GM18498 (cell line): Measurements from ENCODE around the gene WNT3A.
"Not testable (repeated sequence)": the region's sequence is repeated elsewhere in the genome, so short reads cannot be mapped to it uniquely, and the experiment has no call there.

ENCODE experiments used
- ATAC-seq: cut with Tn5 transposase; IDR thresholded peaks from one replicate; pipeline ENCODE4 v1.9.1; 2021; ENCODE audit warnings: mild to moderate bottlenecking, moderate library complexity; ENCODE audit not compliant: unreplicated experiment

Gene WNT3A

DNA sequence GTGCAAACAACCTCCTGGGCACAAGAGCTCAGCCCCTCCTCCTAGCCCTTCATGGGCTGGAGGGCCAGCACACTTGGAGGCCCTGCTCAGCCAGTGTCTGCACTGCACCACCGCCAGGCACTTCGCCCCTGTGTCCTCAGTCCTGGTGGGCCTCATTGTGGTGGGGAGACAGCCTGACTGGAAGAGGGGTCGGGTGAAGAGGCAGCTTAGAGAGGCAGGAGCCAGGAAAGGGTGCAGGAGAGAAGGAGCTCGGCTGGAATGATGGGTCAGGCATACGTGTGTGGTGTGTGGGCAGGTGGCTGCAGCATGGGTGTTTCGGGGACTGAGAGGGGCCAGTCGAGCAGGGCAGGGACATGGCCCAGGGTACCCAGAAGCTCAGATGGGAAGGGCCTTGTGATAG lies 4.1 kb downstream of the WNT3A start:
- ATAC-seq: no peak

DNA sequence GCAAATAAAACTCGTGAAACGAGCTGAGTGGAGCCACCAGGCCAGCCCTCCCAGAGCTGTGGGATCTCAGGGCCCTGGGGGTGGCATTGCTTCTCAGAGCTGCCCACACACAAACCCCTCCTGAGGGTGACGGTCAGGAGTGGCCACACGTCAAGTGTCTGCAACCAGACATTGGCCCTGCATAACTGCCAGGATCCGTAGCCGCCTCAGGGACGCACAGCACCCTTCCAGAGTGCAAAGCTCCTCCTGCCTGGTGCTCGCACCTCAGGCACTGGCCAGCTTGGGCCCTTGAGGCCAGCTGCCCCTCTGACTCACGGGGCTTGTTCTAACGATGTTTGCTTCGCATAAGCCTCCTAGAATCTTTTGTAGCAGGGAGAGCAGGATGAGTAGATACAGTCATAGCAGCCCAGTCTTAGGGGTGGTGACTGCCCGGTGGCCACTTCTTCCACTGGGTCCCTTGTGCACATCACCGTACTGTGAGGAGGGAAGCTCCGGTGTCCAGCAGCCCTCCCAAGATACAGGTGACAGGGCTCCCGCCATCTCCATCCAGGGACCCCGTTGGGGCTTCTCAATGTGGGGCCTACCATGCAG lies 5.0 kb downstream of the WNT3A start:
- no peak for ATAC-seq

GRCh38 chr1:228012555-228012954 lies 5.8 kb downstream of the WNT3A start:
- no peak for ATAC-seq

- no peak for ATAC-seq
Measured at GRCh38 chr1:228013131-228013934, 6.5 kb downstream of the WNT3A start.

- no peak for ATAC-seq
Measured at GRCh38 chr1:228013935-228014930, 7.4 kb downstream of the WNT3A start.

DNA sequence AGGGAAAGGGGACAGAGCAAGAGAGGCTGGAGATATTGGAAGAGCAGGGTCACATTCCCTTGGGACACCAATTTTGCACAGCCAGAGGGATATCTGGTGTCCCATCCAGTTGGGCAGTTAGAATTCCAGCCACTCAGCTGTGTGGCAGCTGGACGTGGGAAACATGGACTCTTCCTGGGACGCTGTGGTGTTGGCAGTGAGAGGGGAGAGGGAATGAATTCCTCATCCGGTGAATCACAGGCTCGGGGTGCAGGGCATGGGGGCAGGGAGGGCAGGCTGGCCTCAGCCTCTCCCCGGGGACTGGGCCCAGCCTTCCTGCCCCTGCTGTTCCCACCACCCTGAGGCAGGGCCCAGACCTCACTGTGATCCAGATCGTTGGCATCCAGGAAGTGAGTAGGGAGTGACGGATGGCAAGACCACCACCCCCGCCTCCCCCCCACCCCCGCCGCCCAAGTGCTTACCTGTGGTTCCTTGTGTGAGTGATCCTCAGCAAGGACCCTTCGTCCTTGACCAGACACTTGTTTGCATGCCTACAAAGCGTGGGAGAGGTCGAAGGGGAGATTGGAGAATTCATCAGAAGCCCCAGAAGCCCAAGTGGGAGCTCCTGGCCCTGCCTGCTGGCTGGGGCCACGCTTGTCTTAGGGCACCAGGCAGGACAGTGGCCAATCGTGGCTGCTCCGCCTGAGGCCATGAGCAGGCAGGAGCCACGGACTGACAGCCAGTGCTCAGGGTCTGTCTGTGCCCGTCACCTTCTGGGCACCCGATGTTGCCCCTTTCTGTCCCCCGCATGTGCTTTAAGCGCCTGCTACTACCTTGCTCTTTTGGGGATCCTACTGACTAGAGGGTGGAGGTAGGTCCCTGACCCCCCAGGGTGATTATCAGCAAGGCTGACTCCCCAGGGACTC lies 8.7 kb downstream of the WNT3A start:
- no peak for ATAC-seq

DNA sequence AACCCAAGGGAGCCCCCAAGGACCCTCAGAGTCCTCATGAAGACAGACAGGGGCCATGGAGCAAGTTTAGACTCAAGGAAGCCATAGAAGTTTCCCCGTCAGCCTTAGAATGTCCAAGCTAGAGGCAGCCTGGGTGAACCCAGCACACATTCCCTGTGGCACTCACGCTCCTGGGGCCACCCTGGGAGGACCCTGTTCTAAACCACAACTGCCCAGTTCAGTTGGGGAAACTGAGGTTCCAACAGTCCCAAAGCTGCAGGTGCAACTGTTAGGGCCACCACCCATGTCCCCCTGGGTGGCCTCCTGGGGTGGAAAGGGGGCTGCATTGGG lies 9.3 kb downstream of the WNT3A start:
- no peak for ATAC-seq

GRCh38 chr1:228016653-228017355 lies 10.0 kb downstream of the WNT3A start:
- no peak for ATAC-seq

DNA sequence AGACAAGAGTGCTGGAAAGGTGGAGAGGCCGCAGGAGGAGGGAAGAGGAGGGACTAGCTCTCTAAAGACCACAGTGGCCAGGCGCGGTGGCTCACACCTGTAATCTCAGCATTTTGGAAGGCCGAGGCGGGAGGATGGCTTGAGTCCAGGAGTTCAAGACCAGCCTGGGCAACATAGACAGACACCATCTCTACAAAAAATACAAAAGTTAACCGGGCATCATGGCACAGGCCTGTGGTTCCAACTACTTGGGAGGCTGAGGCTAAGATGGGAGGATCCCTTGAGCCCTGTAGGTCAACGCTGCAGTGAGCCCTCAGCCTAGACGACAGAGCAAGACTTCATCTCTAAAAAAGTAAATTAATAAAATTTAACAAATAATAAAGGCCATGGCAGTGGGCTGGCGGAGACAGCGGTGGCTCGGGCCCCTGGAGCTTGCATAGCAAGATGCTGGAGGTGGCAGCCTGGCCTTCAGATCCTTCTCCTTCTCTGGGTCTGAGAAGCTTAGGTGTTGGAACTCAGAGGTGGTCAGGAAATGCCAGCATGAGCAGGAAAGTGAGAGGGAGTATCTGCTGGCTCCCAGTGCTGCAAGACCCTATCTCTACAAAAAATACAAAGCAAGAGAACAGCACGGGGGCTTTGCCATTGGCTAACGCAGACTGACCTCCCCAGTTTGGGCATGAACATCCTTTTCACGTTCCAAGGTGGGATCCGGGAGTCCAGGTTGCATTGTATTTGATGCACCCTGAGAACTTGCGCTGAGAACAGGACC lies 10.7 kb downstream of the WNT3A start:
- no peak for ATAC-seq

GRCh38 chr1:228018125-228018398 lies 11.3 kb downstream of the WNT3A start:
- ATAC-seq: no peak

GRCh38 chr1:228018961-228019721 lies 12.3 kb downstream of the WNT3A start:
- no peak for ATAC-seq

- not testable (repeated sequence) for ATAC-seq
Measured at GRCh38 chr1:228019722-228020083, 12.9 kb downstream of the WNT3A start.

- no peak for ATAC-seq
Measured at GRCh38 chr1:228020686-228021354, 14.0 kb downstream of the WNT3A start.

DNA sequence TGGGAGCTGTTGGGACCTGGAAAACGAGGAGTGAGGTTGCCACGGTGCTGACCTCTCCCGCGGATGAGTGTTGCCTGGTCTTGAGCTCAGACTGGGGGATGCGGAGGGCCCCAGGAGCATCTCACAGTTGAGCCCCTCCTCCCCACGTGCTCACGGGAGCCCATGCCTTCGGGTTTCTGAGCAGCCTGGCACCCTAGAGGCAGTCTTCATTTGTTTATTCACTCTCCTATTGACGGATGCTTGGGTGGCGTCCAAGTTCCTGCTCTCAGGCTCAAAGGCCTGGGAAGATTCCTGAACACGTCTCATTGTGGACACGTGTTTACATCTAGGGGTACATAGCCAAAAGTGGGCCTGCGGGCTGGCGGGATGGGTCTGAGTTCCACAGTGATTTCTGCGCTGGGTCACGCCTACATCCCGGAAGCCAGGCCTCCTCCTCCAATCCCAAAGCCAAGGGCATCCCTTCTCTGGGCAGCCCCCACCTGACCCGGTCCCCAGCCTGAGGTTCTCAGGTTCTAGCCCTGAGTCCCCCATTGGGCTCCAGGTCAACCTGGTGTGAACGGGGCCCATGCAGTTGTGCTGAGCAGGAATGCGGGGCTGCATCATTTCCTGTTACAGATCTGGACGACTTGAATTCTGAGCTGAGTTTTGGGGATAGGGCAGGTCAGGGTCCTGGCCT lies 14.7 kb downstream of the WNT3A start:
- no peak for ATAC-seq

DNA sequence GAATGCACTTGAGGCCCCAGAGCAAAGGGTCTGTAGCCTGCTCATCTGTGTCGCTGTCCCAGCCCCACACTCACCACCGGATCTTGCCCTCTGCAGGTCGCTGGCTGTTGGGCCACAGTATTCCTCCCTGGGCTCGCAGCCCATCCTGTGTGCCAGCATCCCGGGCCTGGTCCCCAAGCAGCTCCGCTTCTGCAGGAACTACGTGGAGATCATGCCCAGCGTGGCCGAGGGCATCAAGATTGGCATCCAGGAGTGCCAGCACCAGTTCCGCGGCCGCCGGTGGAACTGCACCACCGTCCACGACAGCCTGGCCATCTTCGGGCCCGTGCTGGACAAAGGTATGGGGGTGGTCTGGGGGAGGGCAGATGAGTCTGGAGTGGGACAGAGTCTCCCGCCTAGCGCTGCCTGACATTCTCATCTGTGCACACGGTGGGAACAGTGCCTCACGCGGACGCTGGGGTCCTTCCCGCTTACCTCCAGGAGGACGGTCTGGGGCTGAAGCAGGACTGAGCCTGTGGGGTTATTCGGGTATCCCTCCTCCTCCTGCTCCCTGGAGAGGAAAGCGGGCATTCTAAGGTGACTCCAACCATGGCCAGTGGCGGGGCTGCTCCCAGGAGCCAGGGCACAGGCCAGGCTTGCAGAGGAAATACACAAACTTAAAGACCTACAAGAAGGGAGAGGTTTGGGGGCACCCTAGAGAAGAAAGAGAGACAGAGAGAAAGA lies 15.9 kb downstream of the WNT3A start:
- no peak for ATAC-seq

DNA sequence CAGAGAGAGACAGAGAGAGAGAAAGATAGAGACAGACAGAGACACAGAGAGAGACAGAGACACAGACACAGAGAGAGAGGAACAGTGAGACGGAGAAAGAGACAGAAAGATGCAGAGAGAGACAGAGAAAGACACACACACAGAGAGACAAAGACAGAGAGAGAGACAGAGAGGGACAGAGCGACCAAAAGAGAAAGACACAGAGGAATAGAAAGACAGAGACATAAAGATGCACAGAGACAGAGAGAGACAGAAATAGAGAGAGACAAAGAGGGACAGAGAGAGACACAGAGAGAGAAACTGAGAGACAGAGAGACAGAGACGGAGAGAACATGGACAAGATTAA lies 16.5 kb downstream of the WNT3A start:
- ATAC-seq: no peak

- no peak for ATAC-seq
Measured at GRCh38 chr1:228029281-228029680, 22.5 kb downstream of the WNT3A start.
